ENCODE measurements around the gene FTH1.

GRCh38 chr11:61971248-61972111 lies 4.0 kb upstream of the FTH1 start:
- TF ChIP-seq, protein P1, sequence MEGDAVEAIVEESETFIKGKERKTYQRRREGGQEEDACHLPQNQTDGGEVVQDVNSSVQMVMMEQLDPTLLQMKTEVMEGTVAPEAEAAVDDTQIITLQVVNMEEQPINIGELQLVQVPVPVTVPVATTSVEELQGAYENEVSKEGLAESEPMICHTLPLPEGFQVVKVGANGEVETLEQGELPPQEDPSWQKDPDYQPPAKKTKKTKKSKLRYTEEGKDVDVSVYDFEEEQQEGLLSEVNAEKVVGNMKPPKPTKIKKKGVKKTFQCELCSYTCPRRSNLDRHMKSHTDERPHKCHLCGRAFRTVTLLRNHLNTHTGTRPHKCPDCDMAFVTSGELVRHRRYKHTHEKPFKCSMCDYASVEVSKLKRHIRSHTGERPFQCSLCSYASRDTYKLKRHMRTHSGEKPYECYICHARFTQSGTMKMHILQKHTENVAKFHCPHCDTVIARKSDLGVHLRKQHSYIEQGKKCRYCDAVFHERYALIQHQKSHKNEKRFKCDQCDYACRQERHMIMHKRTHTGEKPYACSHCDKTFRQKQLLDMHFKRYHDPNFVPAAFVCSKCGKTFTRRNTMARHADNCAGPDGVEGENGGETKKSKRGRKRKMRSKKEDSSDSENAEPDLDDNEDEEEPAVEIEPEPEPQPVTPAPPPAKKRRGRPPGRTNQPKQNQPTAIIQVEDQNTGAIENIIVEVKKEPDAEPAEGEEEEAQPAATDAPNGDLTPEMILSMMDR (IDR thresholded peaks at IDR 0.05 in 8 of 11, conservative IDR thresholded peaks at IDR 0.05 in 3 of 11), result no peak
- peak in 1 of 3 donors; percentile 75 for TF ChIP-seq POLR2A (IDR thresholded peaks at IDR 0.05)
- TF ChIP-seq POLR2AphosphoS5 (IDR thresholded peaks at IDR 0.05), result peak; percentile 81 to 95 (median 81)
